HEK293 (cell line): ENCODE results near the gene CCDC57.
A peak's percentile ranks its signal among the peaks of the same experiment; 100 is the strongest.
"Not testable (repeated sequence)": the region's sequence is repeated elsewhere in the genome, so short reads cannot be mapped to it uniquely, and the experiment has no call there.

Experiments used
- CTCF ChIA-PET: fragments of 350-600 bp; formaldehyde crosslinking; extraction: SDS; loops from one replicate; lab custom pipeline; 2021; ENCODE audit warnings: antibody characterized with exemption; lab: Yijun Ruan, JAX
- POLR2A ChIA-PET: fragments of 300-600 bp; formaldehyde crosslinking; extraction: SDS; loops from one replicate; lab custom pipeline; 2020; ENCODE audit warnings: antibody characterized with exemption, inconsistent platforms; lab: Yijun Ruan, JAX
- H3K27ac ChIP-seq: fragments of 200-500 bp; sonication (Bioruptor generic); 2 replicates; pipeline ENCODE4 v1.5.1; 2014; ENCODE audit warnings: low read depth, low read length, control low read depth, inconsistent platforms; ENCODE audit errors: extremely low read depth
- H3K36me3 ChIP-seq, 2 experiments: fragments of 200-500 bp in 1 of 2; sonication (Bioruptor generic) in 1 of 2; 1 replicate in 1 of 2; 2 replicates in 1 of 2; pipeline ENCODE4 v1.5.1; 2014 to 2017; ENCODE audit warnings: inconsistent platforms in 2 of 2, low read length in 2 of 2; ENCODE audit not compliant: control insufficient read depth in 2 of 2, insufficient read depth in 1 of 2
- H3K4me1 ChIP-seq: fragments of 200-500 bp; sonication (Bioruptor generic); 2 replicates; pipeline ENCODE4 v1.5.1; 2014; ENCODE audit warnings: mild to moderate bottlenecking, low read length, inconsistent platforms; ENCODE audit not compliant: control insufficient read depth, insufficient read depth
- H3K4me3 ChIP-seq: 2 replicates; pipeline ENCODE4 v1.5.1; 2011; ENCODE audit warnings: low read depth, mild to moderate bottlenecking, control low read depth, low read length, moderate library complexity
- H3K9me3 ChIP-seq: fragments of 200-500 bp; sonication (Bioruptor generic); 2 replicates; pipeline ENCODE4 v1.5.1; 2014; ENCODE audit warnings: low read depth, low read length, inconsistent platforms; ENCODE audit not compliant: control insufficient read depth, insufficient read depth
- ATF2 ChIP-seq: fragments of 450-650 bp; formaldehyde crosslinking; IDR thresholded peaks from 2 replicates; pipeline ENCODE4 v1.5.1; 2016; ENCODE audit warnings: missing biosample characterization, missing genetic modification characterization, low read depth
- BCL11B ChIP-seq: fragments of 450-650 bp; formaldehyde crosslinking; IDR thresholded peaks from 2 replicates; pipeline ENCODE4 v1.5.1; 2016; ENCODE audit warnings: low read depth, missing biosample characterization, missing genetic modification characterization
- GLI2 ChIP-seq: fragments of 450-650 bp; formaldehyde crosslinking; IDR thresholded peaks from 2 replicates; pipeline ENCODE4; 2017; ENCODE audit warnings: missing biosample characterization, missing genetic modification characterization, low read depth, borderline replicate concordance
- GLIS1 ChIP-seq: fragments of 450-650 bp; formaldehyde crosslinking; IDR thresholded peaks from 2 replicates; pipeline ENCODE4 v1.5.1; 2016; ENCODE audit warnings: missing biosample characterization, missing genetic modification characterization
- PRDM1 ChIP-seq: fragments of 450-650 bp; formaldehyde crosslinking; IDR thresholded peaks from 2 replicates; pipeline ENCODE4; 2016; ENCODE audit warnings: missing biosample characterization, missing genetic modification characterization
- SP2 ChIP-seq: fragments of 450-650 bp; formaldehyde crosslinking; IDR thresholded peaks from 2 replicates; pipeline ENCODE4 v1.5.1; 2016; ENCODE audit warnings: missing biosample characterization, missing genetic modification characterization
- TCF7L2 ChIP-seq: IDR thresholded peaks from 2 replicates; pipeline ENCODE4 v1.6.1; 2011; ENCODE audit warnings: low read depth, mild to moderate bottlenecking, inconsistent platforms, low read length, moderate library complexity, borderline replicate concordance
- ZFP41 ChIP-seq: fragments of 450-650 bp; formaldehyde crosslinking; IDR thresholded peaks from 2 replicates; pipeline ENCODE4 v1.5.1; 2016; ENCODE audit warnings: missing biosample characterization, missing genetic modification characterization, borderline replicate concordance
- ZNF132 ChIP-seq: fragments of 450-650 bp; formaldehyde crosslinking; IDR thresholded peaks from 2 replicates; pipeline ENCODE4 v1.5.1; 2017; ENCODE audit warnings: missing biosample characterization, missing genetic modification characterization, borderline replicate concordance
- ZNF133 ChIP-seq: fragments of 450-650 bp; formaldehyde crosslinking; IDR thresholded peaks from 2 replicates; pipeline ENCODE4 v1.5.1; 2016; ENCODE audit warnings: missing biosample characterization, missing genetic modification characterization
- ZNF140 ChIP-seq: fragments of 450-650 bp; formaldehyde crosslinking; IDR thresholded peaks from 2 replicates; pipeline ENCODE4 v1.5.1; 2016; ENCODE audit warnings: missing biosample characterization, missing genetic modification characterization
- ZNF146 ChIP-seq: fragments of 450-650 bp; formaldehyde crosslinking; IDR thresholded peaks from 2 replicates; pipeline ENCODE4 v1.5.1; 2016; ENCODE audit warnings: missing biosample characterization, missing genetic modification characterization
- ZNF157 ChIP-seq: fragments of 450-650 bp; formaldehyde crosslinking; IDR thresholded peaks from 2 replicates; pipeline ENCODE4 v1.5.1; 2016; ENCODE audit warnings: missing biosample characterization, missing genetic modification characterization
- ZNF211 ChIP-seq: fragments of 450-650 bp; formaldehyde crosslinking; IDR thresholded peaks from 2 replicates; pipeline ENCODE4 v1.5.1; 2016; ENCODE audit warnings: low read depth, missing biosample characterization, missing genetic modification characterization
- ZNF335 ChIP-seq: fragments of 450-650 bp; formaldehyde crosslinking; conservative IDR thresholded peaks from 2 replicates; pipeline ENCODE4 v1.5.1; 2016; ENCODE audit warnings: missing biosample characterization, missing genetic modification characterization
- ZNF585B ChIP-seq: fragments of 450-650 bp; formaldehyde crosslinking; IDR thresholded peaks from 2 replicates; pipeline ENCODE4 v1.5.1; 2016; ENCODE audit warnings: missing biosample characterization, missing genetic modification characterization
- ZNF621 ChIP-seq: fragments of 450-650 bp; formaldehyde crosslinking; IDR thresholded peaks from 2 replicates; pipeline ENCODE4 v1.5.1; 2017; ENCODE audit warnings: missing biosample characterization, missing genetic modification characterization
- ZSCAN23 ChIP-seq: fragments of 450-650 bp; formaldehyde crosslinking; IDR thresholded peaks from 2 replicates; pipeline ENCODE4 v1.5.1; 2016; ENCODE audit warnings: missing biosample characterization, missing genetic modification characterization
- ZSCAN5A ChIP-seq: fragments of 450-650 bp; formaldehyde crosslinking; IDR thresholded peaks from 2 replicates; pipeline ENCODE4 v1.5.1; 2016; ENCODE audit warnings: missing biosample characterization, missing genetic modification characterization
- TF ChIP-seq, protein P1 (sequence below): fragments of 450-650 bp; formaldehyde crosslinking; IDR thresholded peaks from 2 replicates; pipeline ENCODE4 v1.5.1; 2016; ENCODE audit warnings: missing biosample characterization, missing genetic modification characterization

Gene CCDC57

GRCh38 chr17:82259972-82260961 lies 47.6 kb upstream of the CCDC57 start:
- TF ChIP-seq ZNF211 (tag by site-specific recombination), result 0 out of 2 replicates have a peak, but pooled peaks have one; percentile 14
- 0 out of 2 replicates have a peak, but pooled peaks have one; percentile 19 for TF ChIP-seq ZSCAN5A (tag by site-specific recombination)
- peak; percentile 56; the same call in 1 of the 2 replicates for TF ChIP-seq ZFP41 (tag by site-specific recombination)
- H3K4me3 ChIP-seq, H3K27ac ChIP-seq, H3K9me3 ChIP-seq, H3K4me1 ChIP-seq, POLR2A ChIA-PET: not testable (repeated sequence)
- CTCF ChIA-PET, result interaction anchor here (0.7 kb wide), 1 partner anchor 31 kb away, joined by 3 read pairs; the partner anchor contains the start of gene SLC16A3
- peaks cover 75 to 99% of the 10 kb centered on the region in 2 experiments for H3K36me3 ChIP-seq

DNA sequence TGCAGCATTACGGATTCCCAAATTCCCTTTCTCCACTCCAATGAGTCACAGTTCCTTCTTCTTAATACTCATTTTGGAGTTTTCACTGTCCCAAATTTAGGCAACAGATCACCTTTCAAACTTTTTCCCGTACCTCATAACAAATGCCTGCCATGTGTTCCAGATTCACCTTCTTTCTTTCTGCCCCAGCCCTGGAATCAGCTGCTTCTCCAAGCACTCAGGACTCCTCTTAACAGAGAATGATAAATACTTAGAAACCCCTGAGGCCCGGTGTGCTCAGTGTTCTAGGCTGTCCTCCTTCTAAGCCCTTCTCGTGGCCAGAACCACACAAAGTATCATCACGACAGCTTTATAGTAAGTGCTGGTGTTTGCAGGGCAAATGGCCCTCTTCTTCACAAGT lies 45.9 kb upstream of the CCDC57 start:
- no peak for TF ChIP-seq ZNF132 (tag by site-specific recombination)
- no peak for TF ChIP-seq ZNF146
- no peak for TF ChIP-seq ZNF585B (tag by site-specific recombination)
- TF ChIP-seq, protein P1, sequence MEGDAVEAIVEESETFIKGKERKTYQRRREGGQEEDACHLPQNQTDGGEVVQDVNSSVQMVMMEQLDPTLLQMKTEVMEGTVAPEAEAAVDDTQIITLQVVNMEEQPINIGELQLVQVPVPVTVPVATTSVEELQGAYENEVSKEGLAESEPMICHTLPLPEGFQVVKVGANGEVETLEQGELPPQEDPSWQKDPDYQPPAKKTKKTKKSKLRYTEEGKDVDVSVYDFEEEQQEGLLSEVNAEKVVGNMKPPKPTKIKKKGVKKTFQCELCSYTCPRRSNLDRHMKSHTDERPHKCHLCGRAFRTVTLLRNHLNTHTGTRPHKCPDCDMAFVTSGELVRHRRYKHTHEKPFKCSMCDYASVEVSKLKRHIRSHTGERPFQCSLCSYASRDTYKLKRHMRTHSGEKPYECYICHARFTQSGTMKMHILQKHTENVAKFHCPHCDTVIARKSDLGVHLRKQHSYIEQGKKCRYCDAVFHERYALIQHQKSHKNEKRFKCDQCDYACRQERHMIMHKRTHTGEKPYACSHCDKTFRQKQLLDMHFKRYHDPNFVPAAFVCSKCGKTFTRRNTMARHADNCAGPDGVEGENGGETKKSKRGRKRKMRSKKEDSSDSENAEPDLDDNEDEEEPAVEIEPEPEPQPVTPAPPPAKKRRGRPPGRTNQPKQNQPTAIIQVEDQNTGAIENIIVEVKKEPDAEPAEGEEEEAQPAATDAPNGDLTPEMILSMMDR (tag by site-specific recombination), result no peak
- no peak for TF ChIP-seq ZNF140 (tag by site-specific recombination)
- peak; percentile 72 for TF ChIP-seq PRDM1
- TF ChIP-seq ZNF157 (tag by site-specific recombination), result no peak
- Histone ChIP-seq H3K4me3 (no peak overlapping the region), H3K4me1 (no peaks in the 10 kb centered on the region), H3K36me3 (peaks cover 63 to 96% of the 10 kb centered on the region in 2 experiments), H3K9me3 (no peaks in the 10 kb centered on the region), H3K27ac (peak overlapping the region; percentile 47; the same call in 1 of the 2 replicates)
- POLR2A ChIA-PET, result interaction anchor here (0.6 to 1.7 kb wide), 2 partner anchors 17 to 38 kb away, joined by 6 to 7 read pairs; no protein-coding TSS in a partner anchor
- CTCF ChIA-PET, result interaction anchor here (0.7 to 1.2 kb wide), 2 partner anchors 15 to 63 kb away, joined by 3 to 4 read pairs; no protein-coding TSS in a partner anchor

DNA sequence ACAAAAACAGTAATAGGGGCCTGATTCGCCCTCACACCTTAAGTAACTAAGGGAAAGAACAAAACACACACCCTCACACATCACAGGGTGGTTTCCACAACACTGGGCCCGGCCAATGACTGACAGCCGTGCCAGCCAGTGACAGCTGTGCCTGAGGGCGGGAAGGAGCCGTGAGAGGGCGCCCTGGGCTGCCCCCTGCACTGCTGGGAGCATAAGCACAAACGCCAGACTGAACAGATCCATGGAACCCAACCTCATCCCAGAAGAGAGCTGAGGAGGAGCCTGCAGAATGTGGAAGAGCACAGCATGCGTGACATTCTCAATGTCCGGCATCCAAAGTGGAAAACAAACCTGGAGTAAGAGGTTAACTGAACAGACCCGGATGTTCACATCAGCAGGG lies 44.8 kb upstream of the CCDC57 start:
- H3K4me3 ChIP-seq, result no peak overlapping the region
- H3K36me3 ChIP-seq, result peaks cover 58 to 96% of the 10 kb centered on the region in 2 experiments
- CTCF ChIA-PET, result interaction anchor here (0.6 to 1.2 kb wide), 3 partner anchors 14 to 89 kb away, joined by 3 to 4 read pairs (median 3); no protein-coding TSS in a partner anchor
- POLR2A ChIA-PET, result interaction anchor here (1.7 kb wide), 1 partner anchor 16 kb away, joined by 6 read pairs; no protein-coding TSS in a partner anchor
- TF ChIP-seq GLIS1 (peak; percentile 38), BCL11B (tag by site-specific recombination) (no peak), TCF7L2 (no peak), ZNF621 (tag by site-specific recombination) (no peak), ATF2 (no peak), ZNF133 (tag by site-specific recombination) (no peak), GLI2 (tag by site-specific recombination) (no peak), SP2 (tag by site-specific recombination) (peak; percentile 39), ZSCAN23 (tag by site-specific recombination) (no peak), ZNF335 (tag by site-specific recombination) (no peak)
- no peaks in the 10 kb centered on the region for H3K4me1 ChIP-seq
- no peak overlapping the region; the same call in 1 of the 2 replicates for H3K27ac ChIP-seq
- H3K9me3 ChIP-seq, result no peaks in the 10 kb centered on the region
